ENCODE data around the gene CTNNBL1.

The CTNNBL1 gene

GRCh38 chr20:37879843-37880242 is 186.0 kb downstream of the CTNNBL1 start:
- DNase-seq (ENCODE audit: low read depth in 2 of 2): no peak

DNA sequence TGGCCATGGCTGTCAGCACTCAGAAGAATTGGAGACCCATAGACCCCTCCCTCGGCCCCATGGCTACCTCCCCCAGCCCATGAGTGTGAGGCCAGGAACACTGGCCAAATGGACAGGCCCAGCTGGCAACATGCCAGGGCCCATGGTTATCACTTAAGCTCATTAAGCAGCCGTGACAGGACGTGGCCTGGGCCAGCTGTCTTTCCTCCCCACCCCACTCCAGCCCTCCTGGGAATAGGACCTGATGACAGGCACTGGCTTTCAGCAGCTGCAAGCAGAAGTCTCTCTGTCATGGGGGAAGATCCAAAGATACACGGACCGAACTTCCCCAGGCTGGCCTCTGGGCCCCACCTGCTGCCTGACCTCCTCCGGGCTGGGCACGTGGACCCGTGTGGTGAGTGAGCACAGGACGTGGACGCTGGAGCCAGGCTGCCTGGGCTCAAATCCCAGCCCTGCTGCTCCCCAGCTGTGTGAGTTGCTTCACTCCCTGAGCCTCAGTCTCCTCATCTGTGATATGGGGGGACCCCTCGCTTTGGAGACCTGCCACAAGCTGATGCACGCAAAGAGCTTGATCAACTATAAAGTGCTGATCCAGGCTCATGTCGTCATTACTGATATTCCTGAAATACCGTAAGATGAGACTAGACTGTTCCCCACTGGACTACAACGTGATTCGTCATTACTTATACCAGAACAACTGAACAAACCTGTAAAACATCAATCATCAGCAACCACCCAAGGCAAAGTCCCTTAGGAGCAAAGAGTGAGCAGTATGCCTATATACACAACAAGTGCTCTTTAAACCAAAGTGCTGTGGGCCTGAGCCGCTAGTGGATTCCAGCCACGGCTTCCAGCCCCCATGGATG is 187.1 kb downstream of the CTNNBL1 start:
- DNase-seq (ENCODE audit: low read depth in 2 of 2): no peak

GRCh38 chr20:37881601-37882343 is 187.9 kb downstream of the CTNNBL1 start:
- no peak for DNase-seq (ENCODE audit: low read depth in 2 of 2)

DNA sequence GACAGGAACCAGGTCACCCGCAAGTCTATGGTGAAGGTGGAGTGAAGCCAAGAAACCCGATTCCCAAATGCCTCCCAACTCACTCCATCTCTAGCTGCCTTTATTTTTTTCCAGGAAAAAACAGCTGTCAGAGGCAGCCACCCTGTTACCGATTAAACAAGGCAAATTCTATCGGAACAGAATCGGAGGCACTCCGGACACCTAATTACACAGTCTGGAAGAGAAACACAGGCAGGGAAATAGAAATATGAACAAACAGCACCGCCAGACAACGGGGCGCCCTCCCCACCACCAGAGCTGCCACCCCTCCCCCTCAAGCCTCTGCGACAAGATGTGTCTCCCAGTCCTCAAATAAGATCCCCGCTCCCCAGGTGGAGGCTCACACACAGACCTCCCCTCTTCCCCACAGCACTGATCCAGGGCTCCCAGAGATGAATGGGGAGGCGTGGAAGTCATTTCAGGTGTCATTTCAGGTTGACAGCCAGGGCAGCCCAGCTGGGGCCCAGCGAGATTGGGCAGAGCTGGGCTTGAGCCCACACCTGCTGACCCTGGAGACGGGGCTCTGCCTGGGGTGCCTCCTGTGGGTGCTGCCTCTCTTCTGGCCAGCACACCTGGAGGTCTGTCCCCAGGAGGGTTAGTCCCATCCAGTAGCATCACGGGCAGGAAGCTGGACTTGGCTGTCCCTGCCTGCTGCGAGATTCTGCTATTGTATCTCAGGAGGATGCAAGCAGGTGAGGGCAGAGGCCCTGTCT is 189.3 kb downstream of the CTNNBL1 start:
- no peak for DNase-seq (ENCODE audit: low read depth in 2 of 2)

- DNase-seq (ENCODE audit: low read depth in 2 of 2): no peak
These were observed 191.2 kb downstream of the CTNNBL1 start for GRCh38 chr20:37885042-37885441.

- no peak for DNase-seq (ENCODE audit: low read depth in 2 of 2)
These were observed 192.0 kb downstream of the CTNNBL1 start for GRCh38 chr20:37885593-37886503.

DNA sequence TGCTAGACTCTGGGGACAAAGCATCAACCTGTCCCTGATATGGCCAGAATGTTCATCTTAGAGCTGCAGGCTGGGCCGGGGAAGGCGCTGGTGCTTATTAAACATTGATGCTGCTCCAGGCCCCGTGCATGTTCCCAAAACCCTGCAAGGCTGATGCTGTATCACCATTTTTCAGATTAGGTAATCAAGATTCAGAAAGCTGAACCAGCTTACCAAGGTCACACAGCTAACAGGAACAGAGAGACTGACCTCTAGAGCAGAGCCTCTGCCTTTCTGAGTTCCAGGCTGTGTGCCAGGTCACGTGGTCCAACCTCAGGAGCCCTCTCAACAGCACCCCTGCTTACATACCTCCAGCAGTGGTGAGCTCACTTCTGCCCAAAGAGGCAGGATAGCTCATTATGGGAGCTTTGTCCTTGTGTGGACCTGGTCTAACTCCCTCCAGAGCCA is 193.0 kb downstream of the CTNNBL1 start:
- DNase-seq (ENCODE audit: low read depth in 2 of 2): no peak

DNA sequence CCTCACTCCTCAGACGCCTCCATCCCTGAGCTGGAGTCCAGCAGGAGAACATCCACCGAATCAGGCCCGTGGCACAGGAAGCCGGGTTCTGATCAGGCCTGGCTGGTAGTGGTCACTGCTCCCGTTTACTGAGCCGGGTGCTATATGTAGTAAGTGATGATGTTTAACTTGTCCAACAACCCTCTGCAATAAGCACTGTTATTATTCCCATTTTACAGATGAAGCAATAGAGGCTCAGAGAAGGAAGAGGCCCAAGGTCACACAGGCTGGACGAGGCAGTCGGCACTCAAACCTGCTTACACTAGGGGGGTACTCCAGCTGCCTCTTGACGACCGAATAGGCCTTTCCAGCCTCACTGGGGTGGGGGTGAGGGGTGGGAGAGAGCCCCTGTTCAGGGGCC is 194.8 kb downstream of the CTNNBL1 start:
- DNase-seq (ENCODE audit: low read depth in 2 of 2): no peak

DNA sequence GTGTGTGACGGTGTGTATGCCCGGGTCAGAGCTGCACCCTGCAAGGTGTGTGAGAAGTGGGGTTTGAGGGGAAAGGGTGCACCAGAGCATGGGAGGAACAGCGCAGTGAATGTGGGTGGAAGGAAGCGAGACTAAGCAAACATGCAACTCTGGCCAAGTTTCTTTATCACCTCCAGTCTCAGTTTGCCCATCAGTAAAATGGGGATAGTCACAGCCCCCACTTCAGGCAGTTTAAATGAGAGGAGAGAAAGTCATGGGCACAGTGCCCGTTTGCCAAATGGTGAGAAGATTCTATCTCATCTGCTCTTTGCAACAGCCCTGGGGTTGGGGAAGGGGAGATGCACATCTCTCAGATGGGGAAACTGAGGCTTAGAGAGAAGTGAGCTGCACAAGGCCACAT is 196.3 kb downstream of the CTNNBL1 start:
- no peak for DNase-seq (ENCODE audit: low read depth in 2 of 2)

DNA sequence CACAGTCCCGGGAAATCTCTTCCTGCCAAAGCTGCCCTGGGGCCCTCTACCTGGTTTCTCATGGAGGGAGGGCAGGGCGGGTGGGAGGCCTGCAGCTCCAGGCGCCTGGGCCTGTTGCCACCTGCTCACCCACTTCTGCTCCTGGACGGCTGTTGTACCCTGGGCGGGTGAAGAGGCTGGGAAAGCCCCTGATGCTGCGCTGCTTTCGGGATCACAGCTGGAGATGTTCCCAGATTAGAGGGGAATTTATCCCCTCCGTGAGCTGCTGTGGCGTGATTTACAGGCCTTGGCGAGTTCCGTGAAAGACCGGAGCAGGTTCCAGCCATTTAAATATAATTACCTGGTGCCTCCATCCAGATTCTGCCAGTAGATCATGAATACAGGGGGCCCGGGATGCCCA is 196.8 kb downstream of the CTNNBL1 start:
- no peak for DNase-seq (ENCODE audit: low read depth in 2 of 2)

DNA sequence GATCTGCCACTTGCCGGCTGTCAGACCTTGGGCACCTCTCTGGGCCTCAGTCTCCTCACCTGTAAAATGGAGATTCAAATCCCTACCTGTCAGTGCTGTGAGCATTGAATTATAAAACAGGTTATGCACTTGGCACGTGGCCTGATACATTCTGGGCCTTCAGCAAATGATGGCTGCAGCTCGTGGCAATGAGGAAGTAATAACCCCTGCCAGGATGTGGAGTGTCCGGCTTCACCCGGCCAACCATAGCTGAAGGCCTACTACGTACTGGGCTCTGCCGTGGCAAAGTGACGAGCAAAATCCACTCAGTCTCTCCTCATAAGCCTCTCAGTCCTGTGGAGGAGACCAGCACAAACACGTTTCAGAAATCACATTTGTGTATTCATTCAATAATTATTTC is 198.2 kb downstream of the CTNNBL1 start:
- DNase-seq (ENCODE audit: low read depth in 2 of 2): no peak

DNA sequence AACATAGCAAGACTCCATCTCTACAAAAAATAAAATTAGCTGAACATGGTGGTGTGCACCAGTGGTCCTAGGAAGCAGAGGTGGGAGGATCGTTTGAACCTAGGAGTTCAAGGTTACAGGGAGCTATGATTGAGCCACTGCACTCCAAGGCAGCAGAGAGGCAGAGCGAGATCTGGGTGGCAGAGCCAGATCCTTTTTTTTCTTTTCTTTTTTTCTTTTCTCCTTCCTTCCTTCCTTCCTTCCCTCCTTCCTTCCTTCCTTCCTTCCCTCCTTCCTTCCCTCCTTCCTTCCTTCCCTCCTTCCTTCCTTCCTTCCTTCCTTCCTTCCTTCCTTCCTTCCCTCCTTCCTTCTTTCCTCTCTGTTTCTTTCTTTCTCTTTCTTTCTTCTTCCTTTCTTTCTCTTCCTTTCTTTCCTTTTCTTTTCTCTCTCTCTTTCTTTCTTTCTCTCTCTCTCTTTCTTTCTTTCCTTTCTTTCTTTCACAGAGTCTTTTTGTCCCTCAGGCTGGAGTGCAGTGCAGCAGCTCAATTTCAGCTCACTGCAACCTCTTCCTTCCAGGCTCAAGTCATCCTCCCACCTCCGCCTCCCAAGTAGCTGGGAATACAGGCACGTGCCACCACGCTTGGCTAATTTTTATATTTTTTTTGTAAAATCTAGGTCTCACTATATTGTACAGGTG is 199.9 kb downstream of the CTNNBL1 start:
- DNase-seq (ENCODE audit: low read depth in 2 of 2): no peak

DNA sequence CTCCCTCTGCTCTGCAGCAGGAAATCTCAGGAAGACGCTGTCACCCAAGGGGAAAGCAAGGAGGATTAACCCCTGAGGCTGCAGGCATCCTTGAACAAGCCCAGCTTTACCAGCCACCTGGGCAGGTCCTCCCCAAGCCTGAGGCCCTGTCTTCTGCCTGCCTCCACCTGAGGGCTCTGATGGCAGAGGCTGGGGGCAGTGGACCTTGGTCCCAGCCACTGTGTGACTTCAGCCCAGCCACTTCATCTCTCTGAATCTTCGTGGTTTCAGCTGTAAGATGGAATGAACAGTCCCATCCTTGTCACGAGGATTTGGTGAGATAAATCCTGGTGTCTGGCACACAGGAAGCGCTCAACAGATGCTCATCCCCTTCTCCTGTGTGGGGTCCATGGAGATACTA is 200.6 kb downstream of the CTNNBL1 start:
- DNase-seq (ENCODE audit: low read depth in 2 of 2): no peak

- DNase-seq (ENCODE audit: low read depth in 2 of 2): no peak
These were observed 201.3 kb downstream of the CTNNBL1 start for GRCh38 chr20:37895166-37895565.

DNA sequence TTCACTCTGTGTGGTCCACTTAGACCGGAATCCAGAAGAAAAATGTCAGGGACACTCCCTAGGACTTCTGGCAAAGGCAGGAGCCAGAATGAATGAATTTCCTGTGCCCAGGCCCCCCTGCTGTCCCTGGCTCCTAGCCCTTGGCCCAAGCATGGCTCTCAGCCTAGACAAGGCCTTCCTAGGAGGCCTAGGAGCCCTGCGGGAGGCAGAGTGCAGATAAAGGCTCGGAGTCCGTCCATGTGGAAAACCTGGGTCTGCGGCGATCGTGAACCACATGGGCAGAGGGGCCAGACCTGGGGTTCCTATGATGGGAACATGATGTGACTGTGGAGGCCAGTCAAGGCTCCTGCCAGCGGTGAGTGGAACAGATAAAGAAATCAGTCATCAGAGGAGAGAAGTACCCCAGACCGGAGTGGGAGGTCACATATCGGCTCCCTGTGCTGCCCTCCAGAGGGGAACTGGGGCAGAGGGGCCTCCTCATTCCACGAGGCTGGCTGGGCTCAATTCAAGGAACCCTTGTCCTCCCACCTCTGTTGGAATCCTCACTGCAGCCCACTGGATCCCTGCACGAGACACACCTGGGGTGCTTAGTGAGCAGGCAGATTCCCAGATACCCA is 203.2 kb downstream of the CTNNBL1 start:
- no peak for DNase-seq (ENCODE audit: low read depth in 2 of 2)

- DNase-seq (ENCODE audit: low read depth in 2 of 2): no peak
These were observed 204.6 kb downstream of the CTNNBL1 start for GRCh38 chr20:37898233-37899104.

DNA sequence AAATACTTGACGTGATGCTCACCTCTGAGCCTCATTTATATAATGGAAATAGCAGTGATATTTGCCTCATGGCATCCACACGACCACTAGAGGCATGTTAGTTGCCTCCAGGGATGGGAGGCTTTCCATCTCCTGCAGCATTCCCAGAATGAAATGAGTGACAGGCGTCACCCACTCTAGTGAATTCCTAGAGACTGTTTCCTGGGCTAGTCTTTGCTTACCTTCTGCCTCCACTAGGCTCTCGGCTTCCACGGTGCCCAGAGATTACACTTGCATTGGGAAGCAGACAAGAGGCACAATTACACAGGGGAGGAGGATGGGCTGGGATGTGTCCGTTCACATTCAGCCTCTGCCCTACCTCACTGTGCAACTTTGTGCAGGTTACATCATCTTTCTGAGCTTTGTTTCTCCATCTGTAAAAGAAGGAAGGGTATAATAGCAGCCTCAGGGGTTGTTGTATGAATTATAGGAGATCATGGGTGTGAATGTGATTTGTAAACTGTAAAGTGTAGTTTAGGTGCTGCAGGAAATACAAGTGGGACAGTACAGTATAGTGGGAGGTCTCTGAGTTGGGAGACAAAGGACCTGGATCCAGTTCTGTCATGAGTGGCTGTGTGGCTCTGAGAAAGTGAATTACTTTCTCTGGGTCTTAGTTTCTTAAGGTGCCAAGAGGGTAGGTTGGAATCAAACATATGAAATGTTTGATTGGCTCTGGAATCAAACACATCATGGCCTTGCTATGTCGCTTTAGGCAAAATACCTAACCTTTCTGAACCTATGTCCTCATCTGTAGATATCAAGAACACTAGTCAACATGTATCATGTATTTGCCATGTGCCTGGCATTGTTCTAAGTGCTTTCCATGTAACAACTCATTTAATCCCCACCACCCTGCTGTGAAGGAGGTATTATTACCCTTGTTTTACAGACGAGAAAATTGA is 205.5 kb downstream of the CTNNBL1 start:
- DNase-seq (ENCODE audit: low read depth in 2 of 2): no peak

GRCh38 chr20:37901240-37901639 is 207.4 kb downstream of the CTNNBL1 start:
- no peak for DNase-seq (ENCODE audit: low read depth in 2 of 2)

Data from stimulated activated CD4-positive, alpha-beta T cell treated with anti-CD3 and anti-CD28 coated beads, Interleukin-1b, Interleukin-23, amount 100 ng/mL, for 1 hour (primary cell).